Mammary epithelial cell (primary cell): Measurements from ENCODE around the gene CLCNKB.

ENCODE experiments used
- CTCF ChIP-seq, 2 donors: IDR thresholded peaks in 1 of 2; conservative IDR thresholded peaks in 1 of 2; 2 replicates each; pipeline ENCODE4 v1.5.1; 2011 to 2012; ENCODE audit warnings: inconsistent platforms in 2 of 2, low read length in 2 of 2, mild to moderate bottlenecking in 2 of 2, control low read depth in 1 of 2, low read depth in 1 of 2; ENCODE audit not compliant: insufficient read depth in 1 of 2; ENCODE audit errors: extremely low read depth in 1 of 2
- EZH2 ChIP-seq: IDR thresholded peaks from 2 replicates; pipeline ENCODE4 v1.6.1; 2012; ENCODE audit warnings: low read length, inconsistent platforms, borderline replicate concordance

DNA sequence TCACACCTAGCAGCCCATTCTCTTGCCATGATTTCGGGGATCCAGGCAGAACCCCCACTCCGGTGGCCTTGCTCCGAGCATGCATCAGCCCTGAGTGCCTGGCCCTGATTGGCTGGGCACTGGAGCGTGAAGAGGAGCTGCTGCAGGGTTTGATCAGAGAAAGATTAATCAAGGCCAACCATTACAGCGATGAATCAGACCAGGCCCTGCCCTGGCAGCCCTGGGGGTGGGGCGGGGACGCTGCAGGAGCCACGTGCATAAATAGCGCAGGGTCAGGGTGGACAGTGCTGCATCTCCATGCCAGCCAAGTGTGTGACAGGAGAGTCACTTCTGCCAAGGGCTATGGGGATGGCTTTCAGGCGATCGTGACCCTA lies 33.3 kb downstream of the CLCNKB start:
- TF ChIP-seq CTCF (conservative IDR thresholded peaks at IDR 0.05 in 1 of 2, IDR thresholded peaks at IDR 0.05 in 1 of 2; ENCODE audit: extremely low read depth in 1 of 2, insufficient read depth in 1 of 2, low read depth in 1 of 2, low read length in 2 of 2) (no peak), EZH2 (no peak)
